Measurements from ENCODE around the gene NHSL2.
"Not testable (repeated sequence)": the region's sequence is repeated elsewhere in the genome, so short reads cannot be mapped to it uniquely, and the experiment has no call there.

Gene NHSL2

GRCh38 chrX:71941776-71942175 lies 31.1 kb downstream of the NHSL2 start:
- Mint-ChIP-seq H3K4me1 (no peaks in the 10 kb centered on the region), H3K27ac (no peak overlapping the region), H3K9me3 (no peaks in the 10 kb centered on the region), H3K36me3 (no peaks in the 10 kb centered on the region), H3K4me3 (no peak overlapping the region), H3K27me3 (peaks cover 3 to 6% of the 10 kb centered on the region in 2 donors)
- ATAC-seq (replicated peaks) (no peak), DNase-seq (no peak)

GRCh38 chrX:71944369-71944768 lies 33.7 kb downstream of the NHSL2 start:
- H3K4me3 Mint-ChIP-seq: no peak overlapping the region
- no peak overlapping the region for H3K27ac Mint-ChIP-seq
- ATAC-seq (replicated peaks): no peak
- H3K27me3 Mint-ChIP-seq: peaks cover 13 to 15% of the 10 kb centered on the region in 2 donors
- H3K9me3 Mint-ChIP-seq: no peaks in the 10 kb centered on the region
- DNase-seq: no peak
- H3K36me3 Mint-ChIP-seq: no peaks in the 10 kb centered on the region
- H3K4me1 Mint-ChIP-seq: no peaks in the 10 kb centered on the region

DNA sequence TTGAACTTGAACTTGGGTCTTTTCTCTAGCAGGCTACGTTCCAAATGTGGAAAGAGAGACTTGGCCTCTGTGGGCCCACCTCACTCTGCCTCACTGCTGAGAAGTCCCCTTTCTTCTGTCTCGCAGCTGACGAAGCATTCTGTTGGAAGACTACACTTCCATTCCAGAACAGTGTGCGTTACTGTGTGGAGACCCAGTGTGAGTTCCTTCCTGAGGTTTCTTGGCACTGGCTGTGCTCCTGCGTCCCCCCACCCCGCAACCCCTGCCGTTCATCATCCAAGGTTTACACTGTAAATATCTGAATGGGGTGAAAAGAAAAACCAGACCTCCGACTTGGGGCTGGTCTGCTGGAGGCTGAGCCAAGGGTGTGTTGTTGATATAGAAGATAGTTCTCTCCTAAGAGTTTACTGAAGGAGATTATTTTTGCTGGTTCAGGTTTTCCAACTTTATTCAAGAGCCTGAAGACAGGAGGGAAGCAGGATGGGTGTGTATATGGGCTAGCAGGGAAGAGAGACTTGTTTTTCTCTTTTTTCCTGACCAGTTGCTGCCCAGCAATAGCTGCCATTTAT lies 34.7 kb downstream of the NHSL2 start:
- Mint-ChIP-seq H3K27me3 (peaks cover 13 to 15% of the 10 kb centered on the region in 2 donors), H3K36me3 (no peaks in the 10 kb centered on the region), H3K27ac (no peak overlapping the region), H3K4me1 (no peaks in the 10 kb centered on the region), H3K4me3 (no peak overlapping the region), H3K9me3 (no peaks in the 10 kb centered on the region)
- no peak for ATAC-seq (replicated peaks)
- no peak for DNase-seq

- no peak for DNase-seq
- Mint-ChIP-seq H3K27me3 (peaks cover 15 to 17% of the 10 kb centered on the region in 2 donors), H3K4me3 (no peak overlapping the region), H3K27ac (no peak overlapping the region), H3K4me1 (no peaks in the 10 kb centered on the region), H3K9me3 (no peaks in the 10 kb centered on the region), H3K36me3 (no peaks in the 10 kb centered on the region)
- no peak for ATAC-seq (replicated peaks)
These were observed 38.7 kb downstream of the NHSL2 start for GRCh38 chrX:71949363-71949762.

GRCh38 chrX:71949844-71950445 lies 39.3 kb downstream of the NHSL2 start:
- Mint-ChIP-seq H3K36me3 (no peaks in the 10 kb centered on the region), H3K4me1 (no peaks in the 10 kb centered on the region), H3K4me3 (no peak overlapping the region), H3K9me3 (no peaks in the 10 kb centered on the region), H3K27ac (no peak overlapping the region), H3K27me3 (peaks cover 15 to 23% of the 10 kb centered on the region in 2 donors)
- no peak for DNase-seq
- ATAC-seq (replicated peaks): no peak

- DNase-seq (no peak), ATAC-seq (replicated peaks) (no peak)
- H3K36me3 Mint-ChIP-seq: no peaks in the 10 kb centered on the region
- no peaks in the 10 kb centered on the region for H3K9me3 Mint-ChIP-seq
- H3K27me3 Mint-ChIP-seq: peaks cover 0 to 14% of the 10 kb centered on the region in 2 donors
- no peak overlapping the region for H3K4me3 Mint-ChIP-seq
- H3K27ac Mint-ChIP-seq: no peak overlapping the region
- H3K4me1 Mint-ChIP-seq: no peaks in the 10 kb centered on the region
These were observed 42.7 kb downstream of the NHSL2 start for GRCh38 chrX:71953391-71953790.

- Mint-ChIP-seq H3K36me3 (no peaks in the 10 kb centered on the region), H3K4me3 (no peak overlapping the region), H3K27me3 (peaks cover 0 to 14% of the 10 kb centered on the region in 2 donors), H3K9me3 (no peaks in the 10 kb centered on the region), H3K4me1 (no peaks in the 10 kb centered on the region), H3K27ac (no peak overlapping the region)
- no peak for ATAC-seq (replicated peaks)
- no peak for DNase-seq
These were observed 43.3 kb downstream of the NHSL2 start for GRCh38 chrX:71953946-71954345.

GRCh38 chrX:71954458-71954857 lies 43.8 kb downstream of the NHSL2 start:
- ATAC-seq (replicated peaks) (no peak), DNase-seq (no peak)
- no peak overlapping the region for H3K27ac Mint-ChIP-seq
- no peaks in the 10 kb centered on the region for H3K36me3 Mint-ChIP-seq
- no peaks in the 10 kb centered on the region for H3K4me1 Mint-ChIP-seq
- no peaks in the 10 kb centered on the region for H3K9me3 Mint-ChIP-seq
- peaks cover 0 to 14% of the 10 kb centered on the region in 2 donors for H3K27me3 Mint-ChIP-seq
- H3K4me3 Mint-ChIP-seq: no peak overlapping the region

GRCh38 chrX:71955530-71956120 lies 45.0 kb downstream of the NHSL2 start:
- peaks cover 0 to 14% of the 10 kb centered on the region in 2 donors for H3K27me3 Mint-ChIP-seq
- H3K9me3 Mint-ChIP-seq: peaks cover 0 to 3% of the 10 kb centered on the region in 2 donors
- ATAC-seq (replicated peaks): no peak
- DNase-seq: no peak
- H3K4me1 Mint-ChIP-seq: no peaks in the 10 kb centered on the region
- H3K4me3 Mint-ChIP-seq: no peak overlapping the region
- H3K36me3 Mint-ChIP-seq: no peaks in the 10 kb centered on the region
- no peak overlapping the region for H3K27ac Mint-ChIP-seq

- no peaks in the 10 kb centered on the region for H3K36me3 Mint-ChIP-seq
- no peak overlapping the region for H3K27ac Mint-ChIP-seq
- no peaks in the 10 kb centered on the region for H3K4me1 Mint-ChIP-seq
- peaks cover 0 to 6% of the 10 kb centered on the region in 2 donors for H3K9me3 Mint-ChIP-seq
- DNase-seq: no peak
- peaks cover 6 to 14% of the 10 kb centered on the region in 2 donors for H3K27me3 Mint-ChIP-seq
- ATAC-seq (replicated peaks): no peak
- H3K4me3 Mint-ChIP-seq: no peak overlapping the region
These were observed 47.6 kb downstream of the NHSL2 start for GRCh38 chrX:71958281-71958675.

DNA sequence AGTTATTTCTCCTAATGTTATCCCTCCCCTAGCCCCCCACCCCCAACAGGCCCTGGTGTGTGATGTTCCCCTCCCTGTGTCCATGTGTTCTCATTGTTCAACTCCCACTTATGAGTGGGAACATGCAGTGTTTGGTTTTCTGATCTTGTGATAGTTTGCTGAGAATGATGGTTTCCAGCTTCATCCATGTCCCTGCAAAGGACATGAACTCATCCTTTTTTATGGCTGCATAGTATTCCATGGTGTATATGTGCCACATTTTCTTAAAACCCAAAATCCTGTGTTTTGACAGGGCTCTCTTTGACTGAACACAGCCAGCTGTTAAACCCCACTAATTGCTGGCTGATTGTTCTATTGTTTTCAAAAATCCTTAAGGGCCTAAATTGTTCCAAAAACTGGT lies 53.5 kb downstream of the NHSL2 start:
- DNase-seq; H3K4me1 Mint-ChIP-seq; H3K4me3 Mint-ChIP-seq; H3K36me3 Mint-ChIP-seq; H3K9me3 Mint-ChIP-seq; ATAC-seq (replicated peaks); H3K27ac Mint-ChIP-seq: not testable (repeated sequence)
- peaks cover 4 to 12% of the 10 kb centered on the region in 2 donors for H3K27me3 Mint-ChIP-seq

GRCh38 chrX:71974916-71975315 lies 64.3 kb downstream of the NHSL2 start:
- ATAC-seq (replicated peaks) (no peak), DNase-seq (no peak)
- H3K4me3 Mint-ChIP-seq: no peak overlapping the region
- peaks cover 0 to 2% of the 10 kb centered on the region in 2 donors for H3K4me1 Mint-ChIP-seq
- no peaks in the 10 kb centered on the region for H3K36me3 Mint-ChIP-seq
- peaks cover 23 to 25% of the 10 kb centered on the region in 2 donors for H3K27me3 Mint-ChIP-seq
- H3K9me3 Mint-ChIP-seq: no peaks in the 10 kb centered on the region
- H3K27ac Mint-ChIP-seq: no peak overlapping the region

- Mint-ChIP-seq H3K27me3 (peaks cover 18 to 25% of the 10 kb centered on the region in 2 donors), H3K4me3 (no peak overlapping the region), H3K36me3 (no peaks in the 10 kb centered on the region), H3K4me1 (peaks cover 0 to 2% of the 10 kb centered on the region in 2 donors), H3K9me3 (no peaks in the 10 kb centered on the region), H3K27ac (no peak overlapping the region)
- ATAC-seq (replicated peaks): no peak
- DNase-seq: no peak
These were observed 66.1 kb downstream of the NHSL2 start for GRCh38 chrX:71976753-71977152.

DNA sequence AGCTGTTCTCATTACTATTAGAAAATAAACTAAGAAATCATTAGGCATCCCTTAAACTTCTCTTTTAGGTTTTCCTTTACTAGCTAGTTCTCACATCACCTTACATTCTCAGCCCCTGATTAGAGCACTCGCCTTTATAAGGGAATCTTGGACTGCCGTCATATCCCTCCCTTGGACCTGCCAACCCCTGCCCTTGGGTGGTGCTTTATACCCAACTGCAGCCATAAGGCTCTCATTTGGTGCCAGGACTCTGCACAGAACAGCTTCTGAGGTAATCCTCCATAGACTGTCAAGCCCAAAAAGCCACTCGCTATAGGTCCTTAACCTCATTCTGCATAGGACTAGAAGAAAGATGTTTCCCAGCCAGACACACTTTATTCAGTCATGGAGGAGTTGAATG lies 67.5 kb downstream of the NHSL2 start:
- Mint-ChIP-seq H3K36me3 (no peaks in the 10 kb centered on the region), H3K4me1 (peaks cover 0 to 2% of the 10 kb centered on the region in 2 donors), H3K27me3 (peaks cover 18 to 22% of the 10 kb centered on the region in 2 donors), H3K9me3 (no peaks in the 10 kb centered on the region), H3K4me3 (no peak overlapping the region), H3K27ac (no peak overlapping the region)
- ATAC-seq (replicated peaks) (no peak), DNase-seq (no peak)

DNA sequence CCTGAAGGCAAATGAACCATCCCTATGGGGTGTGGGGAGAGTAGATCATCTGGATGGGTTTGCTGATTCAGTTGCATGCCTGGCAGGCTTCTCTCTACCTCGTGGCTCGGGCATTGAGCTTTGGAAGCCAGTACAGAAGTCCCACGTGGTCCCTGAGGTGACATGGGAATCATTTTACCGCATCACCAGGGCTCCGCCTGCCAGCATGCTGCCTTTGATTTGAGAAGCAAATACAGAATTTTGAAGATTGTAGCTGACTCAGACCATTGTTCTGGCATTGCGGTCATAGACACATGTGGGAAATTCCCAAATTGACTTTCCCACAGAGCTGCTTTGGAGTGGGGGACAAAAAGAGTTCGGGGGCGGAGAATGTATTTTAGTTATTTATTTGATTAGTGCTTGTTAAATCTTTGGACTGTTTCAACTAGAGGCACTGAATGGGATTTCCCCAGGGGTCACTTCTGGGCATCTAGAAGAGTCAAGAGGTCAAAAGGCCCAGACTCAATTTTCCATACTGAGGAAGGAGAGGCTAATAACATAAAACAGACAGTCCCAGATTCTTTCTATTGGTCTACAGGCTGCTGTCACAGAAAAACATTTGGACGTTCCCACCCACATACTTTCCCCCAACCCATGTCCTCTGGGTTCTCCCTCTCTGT lies 79.3 kb downstream of the NHSL2 start:
- Mint-ChIP-seq H3K4me3 (no peak overlapping the region), H3K36me3 (no peaks in the 10 kb centered on the region), H3K4me1 (peaks cover 0 to 3% of the 10 kb centered on the region in 2 donors), H3K27ac (no peak overlapping the region), H3K9me3 (no peaks in the 10 kb centered on the region), H3K27me3 (peaks cover 6 to 17% of the 10 kb centered on the region in 2 donors)
- ATAC-seq (replicated peaks) (no peak), DNase-seq (no peak)
